ENCODE measurements around the gene CSMD2.
"Not testable (repeated sequence)": the region's sequence is repeated elsewhere in the genome, so short reads cannot be mapped to it uniquely, and the experiment has no call there.

CSMD2 gene

DNA sequence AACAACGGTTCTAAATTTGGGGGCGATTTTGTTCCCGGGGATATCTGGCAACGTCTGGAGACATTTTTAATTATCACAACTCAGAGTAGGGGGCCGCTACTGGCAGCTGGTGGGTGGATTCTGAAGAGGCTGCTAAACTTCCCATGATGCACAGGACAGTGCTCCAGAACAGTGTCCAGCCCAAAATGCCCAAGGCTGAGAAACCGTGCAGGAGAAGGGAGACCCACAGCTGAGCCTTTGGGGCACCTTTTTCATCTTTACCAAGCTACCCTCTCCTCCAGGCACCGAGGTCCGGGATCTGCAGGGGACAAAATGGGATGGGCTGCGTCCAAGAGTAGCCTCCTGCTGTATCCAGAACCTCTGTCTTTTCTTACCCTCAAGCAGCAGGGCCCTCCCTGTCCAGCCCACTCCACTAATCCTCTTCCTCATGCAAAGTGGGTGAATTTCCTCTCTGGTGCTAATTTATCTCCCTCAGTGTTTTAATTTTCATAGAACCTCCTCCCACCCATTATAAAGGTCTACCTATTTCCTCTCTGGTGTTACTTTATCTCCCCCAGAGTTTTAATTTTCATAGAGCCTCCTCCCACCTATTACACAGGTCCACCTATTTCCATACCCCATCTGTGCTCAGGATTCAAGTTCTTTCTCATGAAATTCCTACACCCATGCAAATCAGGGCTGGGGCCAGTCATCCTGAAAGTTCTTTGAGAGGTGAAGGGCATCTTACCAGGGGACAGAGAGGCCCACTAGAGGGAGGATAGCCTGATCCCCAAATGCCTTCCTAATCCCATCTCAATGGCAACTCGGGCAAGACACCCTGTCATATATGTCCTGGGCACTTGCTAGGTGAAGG lies 42.7 kb downstream of the CSMD2 start:
- H3K36me3 ChIP-seq, result no peaks in the 10 kb centered on the region
- no peak overlapping the region for H3K4me2 ChIP-seq
- no peak overlapping the region for H3K9ac ChIP-seq
- H3K27ac ChIP-seq, result no peak overlapping the region
- peaks cover 31% of the 10 kb centered on the region for H3K4me1 ChIP-seq
- no peaks in the 10 kb centered on the region for H3K27me3 ChIP-seq
- H3K9me3 ChIP-seq, result peaks cover 24% of the 10 kb centered on the region
- TF ChIP-seq Cebpa-rat (IDR thresholded peaks at IDR 0.05), result no peak
- H4K20me1 ChIP-seq, result no peaks in the 10 kb centered on the region
- H3K4me3 ChIP-seq, result no peak overlapping the region

DNA sequence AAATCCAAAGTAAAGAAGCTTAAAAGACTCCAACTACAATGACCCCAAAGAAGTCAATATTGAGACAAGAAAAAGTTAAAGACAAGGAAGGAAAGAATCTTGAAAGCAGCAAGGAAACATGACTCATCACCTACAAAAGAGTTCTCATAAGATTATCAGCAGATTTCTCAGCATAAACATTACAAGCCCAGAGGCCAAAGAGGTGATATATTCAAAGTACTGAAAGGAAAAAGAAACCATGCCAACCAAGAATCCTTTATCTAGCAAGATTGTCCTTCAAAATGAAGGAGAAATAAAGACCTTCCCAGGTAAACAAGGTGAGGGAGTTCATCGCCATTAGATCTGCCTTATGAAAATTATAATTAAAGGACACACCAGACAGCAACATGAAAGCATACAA lies 49.8 kb downstream of the CSMD2 start:
- no peak for TF ChIP-seq Cebpa-rat (IDR thresholded peaks at IDR 0.05)
- H3K4me3 ChIP-seq, result no peak overlapping the region

DNA sequence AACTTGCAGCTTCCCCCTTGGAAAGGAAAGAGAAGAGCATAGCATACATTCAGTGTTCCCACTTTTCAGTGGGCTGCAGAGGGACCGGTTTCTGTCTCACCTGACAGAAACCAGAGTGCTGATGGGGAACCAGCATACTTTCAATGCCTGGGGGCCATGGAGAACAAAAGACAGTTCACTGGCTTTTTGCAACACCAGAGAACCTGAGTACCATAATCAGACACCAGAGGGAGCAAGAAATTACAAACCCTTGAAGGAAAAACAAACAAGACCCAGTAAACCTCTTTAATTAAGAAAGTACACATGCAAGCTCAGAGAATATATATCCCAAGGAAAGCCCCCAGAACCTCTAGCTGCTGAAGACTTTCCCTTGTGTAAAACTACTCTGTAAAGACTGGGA lies 51.1 kb downstream of the CSMD2 start:
- TF ChIP-seq Cebpa-rat (IDR thresholded peaks at IDR 0.05), result no peak
- H3K9ac ChIP-seq, result no peak overlapping the region

More for the DNA sequence above, 49.8 kb downstream of the CSMD2 start:
- no peak overlapping the region for H3K4me2 ChIP-seq
- H3K4me1 ChIP-seq, result peaks cover 33% of the 10 kb centered on the region
- no peaks in the 10 kb centered on the region for H3K36me3 ChIP-seq
- no peak overlapping the region for H3K27ac ChIP-seq
- H4K20me1 ChIP-seq, result no peaks in the 10 kb centered on the region
- no peak overlapping the region for H3K9ac ChIP-seq
- H3K9me3 ChIP-seq, result peaks cover 18% of the 10 kb centered on the region
- no peaks in the 10 kb centered on the region for H3K27me3 ChIP-seq

DNA sequence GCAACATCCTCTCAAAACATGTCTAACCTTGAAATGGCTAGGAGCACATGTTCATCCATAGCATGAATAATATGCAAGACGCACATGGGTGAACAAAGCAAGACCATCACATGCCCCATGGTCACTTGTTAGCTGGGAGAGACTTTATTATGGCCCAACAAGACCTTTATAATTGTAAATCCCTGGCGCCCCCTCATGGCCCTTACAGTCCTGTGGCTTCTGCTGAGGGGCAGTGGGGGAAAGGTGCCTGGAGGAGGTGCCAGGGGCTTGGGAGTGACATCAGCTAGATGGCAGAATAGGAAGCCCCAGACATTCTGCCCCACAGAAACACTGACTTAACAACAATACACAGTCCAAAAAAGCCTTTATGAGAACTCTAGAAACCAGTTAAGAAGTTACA lies 51.7 kb downstream of the CSMD2 start:
- H3K27me3 ChIP-seq, result no peaks in the 10 kb centered on the region
- no peak overlapping the region for H3K9ac ChIP-seq
- no peak overlapping the region for H3K4me3 ChIP-seq
- H3K36me3 ChIP-seq, result no peaks in the 10 kb centered on the region
- no peak for TF ChIP-seq Cebpa-rat (IDR thresholded peaks at IDR 0.05)
- peaks cover 33% of the 10 kb centered on the region for H3K4me1 ChIP-seq
- H3K9me3 ChIP-seq, result peaks cover 11% of the 10 kb centered on the region
- H3K27ac ChIP-seq, result peak overlapping the region; percentile 45
- no peaks in the 10 kb centered on the region for H4K20me1 ChIP-seq
- peak overlapping the region; percentile 60 for H3K4me2 ChIP-seq

More for the DNA sequence above, 51.1 kb downstream of the CSMD2 start:
- no peaks in the 10 kb centered on the region for H3K27me3 ChIP-seq
- H3K36me3 ChIP-seq, result no peaks in the 10 kb centered on the region
- H3K27ac ChIP-seq, result peak overlapping the region; percentile 45
- H3K4me3 ChIP-seq, result no peak overlapping the region
- H3K4me2 ChIP-seq, result peak overlapping the region; percentile 60
- H3K4me1 ChIP-seq, result peaks cover 33% of the 10 kb centered on the region
- H3K9me3 ChIP-seq, result peaks cover 13% of the 10 kb centered on the region
- H4K20me1 ChIP-seq, result no peaks in the 10 kb centered on the region

DNA sequence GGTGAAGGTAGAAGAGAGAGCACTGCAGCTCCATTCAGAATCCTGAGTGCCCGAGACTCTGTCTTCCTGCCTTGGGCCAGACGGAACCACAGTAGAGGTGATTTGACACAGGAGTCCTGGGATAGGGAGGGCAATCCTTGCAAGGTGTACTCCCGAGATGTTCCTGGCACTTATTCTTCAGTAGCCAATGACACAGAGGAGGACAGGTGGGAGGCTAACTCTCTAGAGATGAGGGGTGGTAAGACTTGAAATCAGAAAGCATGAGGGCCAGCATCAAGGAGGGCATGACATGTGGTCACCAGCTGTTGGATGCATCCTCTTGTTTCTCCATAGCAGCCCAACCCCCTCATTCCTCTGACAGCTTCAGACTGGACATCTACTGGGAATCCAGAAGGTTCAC lies 56.3 kb downstream of the CSMD2 start:
- no peak overlapping the region for H3K4me2 ChIP-seq
- H3K4me1 ChIP-seq, result peaks cover 26% of the 10 kb centered on the region
- H3K9me3 ChIP-seq, result no peaks in the 10 kb centered on the region
- TF ChIP-seq Cebpa-rat (IDR thresholded peaks at IDR 0.05), result no peak
- no peak overlapping the region for H3K9ac ChIP-seq
- no peaks in the 10 kb centered on the region for H4K20me1 ChIP-seq
- no peak overlapping the region for H3K4me3 ChIP-seq
- no peaks in the 10 kb centered on the region for H3K27me3 ChIP-seq
- no peaks in the 10 kb centered on the region for H3K36me3 ChIP-seq
- no peak overlapping the region for H3K27ac ChIP-seq

DNA sequence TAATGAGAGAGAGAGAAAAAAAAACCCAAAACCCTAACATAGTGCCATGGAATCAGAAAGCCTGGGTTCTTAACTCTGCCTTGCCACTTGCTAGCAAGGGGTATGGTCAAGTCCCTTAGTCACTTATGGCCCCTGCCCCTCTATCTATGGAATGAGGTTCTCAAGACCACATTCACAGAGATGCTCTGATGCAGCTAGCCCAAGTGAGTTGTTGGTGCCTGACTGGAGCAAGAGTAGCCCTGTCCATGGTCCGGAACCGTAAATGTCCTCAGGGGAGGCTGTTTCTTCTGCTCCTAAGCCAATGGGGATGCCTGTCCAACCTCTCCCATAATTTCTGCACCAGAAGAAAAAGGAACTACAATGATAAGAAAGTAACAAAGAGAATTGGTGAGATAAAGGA lies 56.8 kb downstream of the CSMD2 start:
- H3K4me1 ChIP-seq, result peaks cover 22% of the 10 kb centered on the region
- no peaks in the 10 kb centered on the region for H3K27me3 ChIP-seq
- H3K36me3 ChIP-seq, result no peaks in the 10 kb centered on the region
- H3K4me3 ChIP-seq, result no peak overlapping the region
- H3K9me3 ChIP-seq, result no peaks in the 10 kb centered on the region
- no peak overlapping the region for H3K27ac ChIP-seq
- H3K9ac ChIP-seq, result no peak overlapping the region
- no peaks in the 10 kb centered on the region for H4K20me1 ChIP-seq
- no peak overlapping the region for H3K4me2 ChIP-seq
- no peak for TF ChIP-seq Cebpa-rat (IDR thresholded peaks at IDR 0.05)

DNA sequence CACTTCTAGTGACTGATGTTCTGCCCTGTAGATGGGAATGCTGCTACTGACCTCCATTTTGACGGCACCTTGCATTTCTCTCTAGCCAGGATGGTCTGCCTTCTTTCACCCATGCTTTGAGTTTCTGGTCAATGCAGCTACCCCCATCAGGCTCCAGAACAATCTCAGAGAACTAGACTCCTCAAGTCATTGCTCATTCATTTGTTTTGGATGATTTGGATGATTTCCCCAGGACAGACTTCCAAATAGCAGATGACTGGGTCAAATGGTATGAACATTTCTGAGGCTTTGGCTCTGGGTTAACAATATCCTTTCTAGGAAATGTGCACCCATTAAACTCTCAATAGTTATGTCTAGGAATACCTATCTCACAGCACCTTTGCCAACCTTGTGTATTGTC lies 63.9 kb downstream of the CSMD2 start:
- no peak overlapping the region for H3K4me3 ChIP-seq
- no peak overlapping the region for H3K27ac ChIP-seq
- TF ChIP-seq Cebpa-rat (IDR thresholded peaks at IDR 0.05), result no peak
- H4K20me1 ChIP-seq, result no peaks in the 10 kb centered on the region
- no peak overlapping the region for H3K4me2 ChIP-seq
- H3K4me1 ChIP-seq, result no peaks in the 10 kb centered on the region
- no peaks in the 10 kb centered on the region for H3K9me3 ChIP-seq
- no peaks in the 10 kb centered on the region for H3K27me3 ChIP-seq
- H3K9ac ChIP-seq, result no peak overlapping the region
- H3K36me3 ChIP-seq, result no peaks in the 10 kb centered on the region

DNA sequence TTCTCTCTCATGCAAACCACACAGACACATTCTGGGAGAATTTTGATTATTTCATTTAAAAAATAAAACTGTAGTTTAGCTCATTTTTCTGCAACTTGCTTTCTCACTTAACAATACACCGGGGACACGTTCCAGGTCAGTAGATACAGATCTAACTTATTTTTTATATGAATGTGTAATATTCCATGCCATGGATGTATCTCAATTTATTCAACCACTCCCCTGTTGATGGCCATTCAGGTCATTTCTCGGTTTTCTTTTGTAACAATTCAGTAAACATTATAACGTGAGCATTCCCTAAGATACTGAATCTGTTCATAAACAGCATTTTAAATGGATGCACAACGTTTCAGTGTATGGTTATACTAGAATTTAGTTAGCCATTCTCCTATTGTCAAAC lies 64.7 kb downstream of the CSMD2 start:
- Histone ChIP-seq H3K4me3 (no peak overlapping the region), H3K27me3 (no peaks in the 10 kb centered on the region), H4K20me1 (no peaks in the 10 kb centered on the region), H3K9ac (no peak overlapping the region), H3K9me3 (no peaks in the 10 kb centered on the region), H3K27ac (no peak overlapping the region), H3K4me1 (no peaks in the 10 kb centered on the region), H3K36me3 (no peaks in the 10 kb centered on the region), H3K4me2 (no peak overlapping the region)
- no peak for TF ChIP-seq Cebpa-rat (IDR thresholded peaks at IDR 0.05)

DNA sequence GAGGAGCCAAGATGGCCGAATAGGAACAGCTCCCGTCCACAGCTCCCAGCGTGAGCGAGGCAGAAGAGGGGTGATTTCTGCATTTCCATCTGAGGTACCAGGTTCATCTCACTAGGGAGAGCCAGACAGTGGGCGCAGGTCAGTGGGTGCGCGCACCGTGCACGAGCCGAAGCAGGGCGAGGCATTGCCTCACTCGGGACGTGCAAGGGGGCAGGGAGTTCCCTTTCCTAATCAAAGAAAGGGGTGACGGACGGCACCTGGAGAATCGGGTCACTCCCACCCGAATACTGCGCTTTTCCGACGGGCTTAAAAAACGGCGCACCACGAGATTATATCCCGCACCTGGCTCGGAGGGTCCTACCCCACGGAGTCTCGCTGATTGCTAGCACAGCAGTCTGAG lies 72.6 kb downstream of the CSMD2 start:
- H3K27me3 ChIP-seq, H3K27ac ChIP-seq, H3K4me2 ChIP-seq, H4K20me1 ChIP-seq, H3K36me3 ChIP-seq, H3K9me3 ChIP-seq, H3K9ac ChIP-seq, H3K4me1 ChIP-seq, H3K4me3 ChIP-seq: not testable (repeated sequence)

DNA sequence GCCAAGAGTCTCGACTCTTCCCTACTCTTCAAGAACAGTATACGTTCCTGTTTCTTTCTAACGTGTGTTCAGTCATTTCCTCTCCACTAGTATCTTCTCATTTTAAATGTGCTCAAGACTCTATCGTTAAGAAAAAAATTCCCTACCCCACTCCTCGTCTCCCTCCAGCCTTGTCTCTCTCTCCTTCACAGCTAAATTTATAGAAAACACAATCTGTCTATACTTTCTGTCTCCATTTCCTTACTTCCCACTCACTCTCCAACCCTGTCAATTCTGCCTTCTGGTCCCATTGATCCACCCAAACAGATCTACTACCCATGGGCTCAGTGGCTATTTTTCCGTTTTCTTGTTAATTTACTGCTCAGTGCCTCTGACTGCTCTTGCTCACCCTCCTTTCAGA lies 75.3 kb downstream of the CSMD2 start:
- no peak overlapping the region for H3K9ac ChIP-seq
- no peaks in the 10 kb centered on the region for H3K9me3 ChIP-seq
- no peak overlapping the region for H3K4me3 ChIP-seq
- no peaks in the 10 kb centered on the region for H3K27me3 ChIP-seq
- H3K27ac ChIP-seq, result no peak overlapping the region
- H4K20me1 ChIP-seq, result no peaks in the 10 kb centered on the region
- no peak for TF ChIP-seq Cebpa-rat (IDR thresholded peaks at IDR 0.05)
- H3K4me2 ChIP-seq, result no peak overlapping the region
- no peaks in the 10 kb centered on the region for H3K36me3 ChIP-seq
- H3K4me1 ChIP-seq, result no peaks in the 10 kb centered on the region
